Left forelimb (tissue), 1 donor: ENCODE measurements around the gene RELT.

Experiments
- DNase-seq: peaks from one replicate; pipeline ENCODE4 v3.0.0-alpha.2; 2018; ENCODE audit warnings: low spot score

Gene RELT

GRCh38 chr11:73439002-73439843 lies 63.0 kb downstream of the RELT start:
- DNase-seq = no peak

DNA sequence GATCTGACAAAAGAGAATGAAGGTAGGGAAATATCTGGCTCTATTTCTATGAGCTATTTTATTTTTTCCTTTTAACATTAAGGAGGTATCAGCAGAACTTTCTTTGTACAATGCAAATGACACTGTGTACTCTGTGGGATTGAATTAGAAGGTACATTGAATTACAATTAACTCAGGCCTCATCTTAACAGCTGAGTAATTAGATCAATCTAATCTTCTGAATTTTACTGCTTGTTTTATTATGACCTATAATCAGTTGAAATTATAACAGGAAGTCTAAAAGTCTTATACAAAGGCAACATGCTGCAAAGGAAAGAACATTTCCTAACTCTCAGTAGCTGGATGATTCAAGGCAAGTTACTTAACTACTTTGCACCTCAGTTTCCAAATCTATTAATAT lies 69.8 kb downstream of the RELT start:
- no peak for DNase-seq

GRCh38 chr11:73446766-73447165 lies 70.6 kb downstream of the RELT start:
- DNase-seq = no peak
